IgD-negative memory B cell (primary cell): Measurements from ENCODE around the gene KCNMB1. TPM values are rescaled to one million over a fixed set of nuclear protein-coding genes. Genes with fewer than 3 reads are reported as not detected.

Source experiments
- H3K27ac Mint-ChIP-seq, 3 donors: one replicate each; pipeline ENCODE4 v1.8.0; 2020 to 2022; ENCODE audit warnings: mild to moderate bottlenecking in 3 of 3, mixed read lengths in 3 of 3, moderate library complexity in 1 of 3
- H3K27me3 Mint-ChIP-seq: one replicate; pipeline ENCODE4 v1.8.0; 2021; ENCODE audit warnings: mixed read lengths
- H3K36me3 Mint-ChIP-seq: one replicate; pipeline ENCODE4 v1.8.0; 2020; ENCODE audit warnings: mild to moderate bottlenecking, mixed read lengths
- H3K4me1 Mint-ChIP-seq, 3 donors: one replicate each; pipeline ENCODE4 v1.8.0; 2020 to 2022; ENCODE audit warnings: mixed read lengths in 3 of 3, mild to moderate bottlenecking in 1 of 3
- H3K4me3 Mint-ChIP-seq, 4 donors: one replicate each; pipeline ENCODE4 v1.8.0; 2020 to 2022; ENCODE audit warnings: mild to moderate bottlenecking in 4 of 4, mixed read lengths in 4 of 4, moderate library complexity in 3 of 4
- H3K9me3 Mint-ChIP-seq, 3 donors: one replicate each; pipeline ENCODE4 v1.8.0; 2020 to 2021; ENCODE audit warnings: mixed read lengths in 3 of 3, mild to moderate bottlenecking in 1 of 3
- polyA plus RNA-seq: library from polyadenylated mRNA; unstranded; fragments of 300-500 nt; fragmentation: Illumina TruSeq; gene quantifications from one replicate; pipeline ENCODE4 v1.2.3, GENCODE V29; 2021

Gene KCNMB1
- polyA plus RNA-seq, 1 donor from 2014 or later: not detected

DNA sequence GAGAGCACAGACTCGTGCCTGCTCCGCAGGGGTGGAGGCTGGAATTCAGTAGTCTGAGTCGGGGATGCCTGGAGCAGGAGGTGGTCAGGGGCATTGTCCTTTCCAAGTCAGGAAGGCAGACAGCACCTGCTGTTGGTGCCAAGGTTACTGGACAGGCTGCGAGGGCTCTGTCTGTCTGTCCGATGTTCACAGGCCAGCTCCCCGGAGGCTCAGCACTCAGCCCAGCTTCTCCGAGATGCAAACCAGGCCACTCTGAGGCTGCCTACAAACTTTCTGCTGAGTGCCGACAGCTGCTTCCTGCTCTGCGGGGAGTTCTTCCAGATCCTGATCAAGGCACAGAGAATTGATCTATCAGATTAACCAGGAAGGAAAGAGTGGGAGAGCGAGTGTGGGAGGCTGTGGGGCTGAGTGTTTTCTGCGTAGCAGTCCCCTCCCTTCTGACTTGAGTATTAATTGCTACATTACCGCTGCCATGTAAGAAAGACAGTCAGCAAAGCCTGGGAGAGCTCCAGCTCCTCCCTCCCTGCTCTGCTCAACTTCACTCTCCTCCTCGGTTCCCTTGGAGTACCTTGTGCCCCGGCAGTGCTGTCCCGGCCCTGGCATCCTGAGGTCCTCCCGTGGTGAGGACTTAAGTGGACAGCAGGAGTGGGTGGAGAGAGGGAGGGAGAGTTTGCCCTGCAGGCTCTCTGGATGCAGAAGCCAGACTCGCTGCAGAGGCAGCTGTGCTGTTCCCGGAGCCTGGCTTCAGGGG is 36.0 kb downstream of the KCNMB1 start:
- Mint-ChIP-seq H3K4me1 (peaks cover 5 to 8% (median 6%) of the 10 kb centered on the region in 3 donors), H3K27me3 (peaks cover 34% of the 10 kb centered on the region), H3K27ac (no peak overlapping the region), H3K4me3 (peak overlapping the region in 1 of 4 donors; percentile 52), H3K9me3 (no peaks in the 10 kb centered on the region), H3K36me3 (no peaks in the 10 kb centered on the region)

DNA sequence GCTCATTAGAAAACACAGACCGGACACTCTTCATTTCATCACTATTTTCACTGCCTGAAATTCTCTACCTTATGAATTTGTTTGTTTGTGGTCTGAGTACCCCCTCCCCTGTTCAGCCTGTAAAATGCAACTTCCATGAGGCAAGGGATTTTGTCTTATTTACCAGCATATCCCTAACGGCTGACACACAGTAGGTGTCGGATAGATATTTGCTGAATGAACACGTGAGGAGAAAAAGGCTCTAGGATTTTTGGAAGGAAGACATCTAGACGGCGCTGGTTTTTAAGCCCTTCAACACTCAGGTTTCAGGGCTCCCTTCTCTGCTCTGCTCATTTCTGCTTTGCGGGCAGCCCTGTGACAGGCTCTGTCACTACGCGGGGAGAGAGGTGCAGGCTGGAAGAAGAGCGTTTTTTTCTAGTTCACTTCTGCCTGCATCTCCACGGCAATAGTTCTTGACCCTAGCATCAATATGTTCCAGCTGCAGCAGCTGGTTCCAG is 41.0 kb downstream of the KCNMB1 start:
- Mint-ChIP-seq H3K27ac (no peak overlapping the region), H3K36me3 (no peaks in the 10 kb centered on the region), H3K9me3 (no peaks in the 10 kb centered on the region), H3K4me1 (no peaks in the 10 kb centered on the region), H3K27me3 (peaks cover 29% of the 10 kb centered on the region), H3K4me3 (no peak overlapping the region)

- peaks cover 24% of the 10 kb centered on the region for H3K27me3 Mint-ChIP-seq
- no peaks in the 10 kb centered on the region for H3K36me3 Mint-ChIP-seq
Observed at GRCh38 chr5:170347022-170347567, 42.1 kb downstream of the KCNMB1 start.

DNA sequence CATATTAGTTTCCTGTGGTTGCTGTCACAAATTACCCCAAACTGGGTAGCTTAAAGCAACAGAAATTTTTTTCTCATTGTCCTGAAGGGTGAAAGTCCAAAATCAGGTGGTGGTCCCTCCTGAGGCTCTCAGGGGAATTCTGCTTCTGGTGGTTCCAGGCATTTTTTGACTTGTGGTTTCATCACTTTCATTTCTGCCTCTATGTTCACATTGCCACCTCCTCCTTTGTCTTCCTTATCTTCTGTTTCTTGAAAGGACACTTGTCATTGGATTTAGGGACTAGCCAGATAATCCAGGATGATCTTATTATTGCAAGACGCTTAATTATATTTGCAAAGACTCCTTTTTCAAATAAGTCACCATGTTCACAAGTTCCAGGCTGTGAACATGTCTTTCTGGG is 43.2 kb downstream of the KCNMB1 start:
- Mint-ChIP-seq H3K27me3 (peaks cover 20% of the 10 kb centered on the region), H3K4me3 (no peak overlapping the region), H3K4me1 (no peaks in the 10 kb centered on the region), H3K27ac (no peak overlapping the region), H3K36me3 (no peaks in the 10 kb centered on the region), H3K9me3 (no peaks in the 10 kb centered on the region)

More at GRCh38 chr5:170347022-170347567, 42.1 kb downstream of the KCNMB1 start:
- Mint-ChIP-seq H3K27ac (no peak overlapping the region), H3K4me1 (no peaks in the 10 kb centered on the region), H3K9me3 (no peaks in the 10 kb centered on the region), H3K4me3 (no peak overlapping the region)

GRCh38 chr5:170343177-170343576 is 46.0 kb downstream of the KCNMB1 start:
- Mint-ChIP-seq H3K27ac (no peak overlapping the region), H3K36me3 (no peaks in the 10 kb centered on the region), H3K9me3 (no peaks in the 10 kb centered on the region)

GRCh38 chr5:170342153-170342725 is 46.9 kb downstream of the KCNMB1 start:
- Mint-ChIP-seq H3K27ac (no peak overlapping the region), H3K36me3 (no peaks in the 10 kb centered on the region), H3K4me1 (peaks cover 8 to 13% (median 10%) of the 10 kb centered on the region in 3 donors)

More at GRCh38 chr5:170343177-170343576, 46.0 kb downstream of the KCNMB1 start:
- H3K4me3 Mint-ChIP-seq: no peak overlapping the region
- peaks cover 11% of the 10 kb centered on the region for H3K27me3 Mint-ChIP-seq
- peaks cover 7 to 10% (median 8%) of the 10 kb centered on the region in 3 donors for H3K4me1 Mint-ChIP-seq

GRCh38 chr5:170341545-170341944 is 47.6 kb downstream of the KCNMB1 start:
- H3K4me3 Mint-ChIP-seq: no peak overlapping the region
- peaks cover 3% of the 10 kb centered on the region for H3K27me3 Mint-ChIP-seq
- no peaks in the 10 kb centered on the region for H3K36me3 Mint-ChIP-seq
- H3K27ac Mint-ChIP-seq: no peak overlapping the region
- peaks cover 8 to 13% (median 10%) of the 10 kb centered on the region in 3 donors for H3K4me1 Mint-ChIP-seq
- no peaks in the 10 kb centered on the region for H3K9me3 Mint-ChIP-seq

More at GRCh38 chr5:170342153-170342725, 46.9 kb downstream of the KCNMB1 start:
- H3K27me3 Mint-ChIP-seq: peaks cover 3% of the 10 kb centered on the region
- H3K4me3 Mint-ChIP-seq: no peak overlapping the region
- no peaks in the 10 kb centered on the region for H3K9me3 Mint-ChIP-seq

DNA sequence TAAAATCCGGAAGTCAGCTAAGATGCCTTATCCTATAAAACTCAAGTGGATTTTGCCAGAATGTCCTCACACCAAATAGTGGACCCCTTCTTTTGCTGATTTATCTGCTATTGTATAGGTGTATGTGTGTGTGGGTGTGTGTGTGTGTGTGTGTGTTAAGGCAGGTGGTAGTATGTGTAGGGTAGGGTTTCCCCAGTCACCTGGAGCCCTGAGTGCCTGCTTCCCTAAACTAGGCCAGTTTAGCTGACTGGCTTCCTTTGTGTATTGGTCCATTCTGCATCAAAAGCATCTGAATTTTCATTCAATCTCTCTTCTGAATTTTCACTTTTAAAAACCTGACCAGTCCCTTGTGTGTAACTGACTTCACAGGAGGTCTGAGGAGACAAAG is 49.4 kb downstream of the KCNMB1 start:
- H3K36me3 Mint-ChIP-seq: no peaks in the 10 kb centered on the region
- no peaks in the 10 kb centered on the region for H3K27me3 Mint-ChIP-seq
- peaks cover 15 to 20% (median 18%) of the 10 kb centered on the region in 3 donors for H3K4me1 Mint-ChIP-seq
- no peak overlapping the region for H3K4me3 Mint-ChIP-seq
- no peak overlapping the region for H3K27ac Mint-ChIP-seq
- no peaks in the 10 kb centered on the region for H3K9me3 Mint-ChIP-seq

GRCh38 chr5:170338933-170339779 is 50.0 kb downstream of the KCNMB1 start:
- Mint-ChIP-seq H3K4me3 (peak overlapping the region in 1 of 4 donors; percentile 39), H3K36me3 (no peaks in the 10 kb centered on the region), H3K27me3 (no peaks in the 10 kb centered on the region), H3K9me3 (no peaks in the 10 kb centered on the region), H3K27ac (peak overlapping the region in 1 of 3 donors; percentile 39), H3K4me1 (peaks cover 19 to 25% (median 19%) of the 10 kb centered on the region in 3 donors)

DNA sequence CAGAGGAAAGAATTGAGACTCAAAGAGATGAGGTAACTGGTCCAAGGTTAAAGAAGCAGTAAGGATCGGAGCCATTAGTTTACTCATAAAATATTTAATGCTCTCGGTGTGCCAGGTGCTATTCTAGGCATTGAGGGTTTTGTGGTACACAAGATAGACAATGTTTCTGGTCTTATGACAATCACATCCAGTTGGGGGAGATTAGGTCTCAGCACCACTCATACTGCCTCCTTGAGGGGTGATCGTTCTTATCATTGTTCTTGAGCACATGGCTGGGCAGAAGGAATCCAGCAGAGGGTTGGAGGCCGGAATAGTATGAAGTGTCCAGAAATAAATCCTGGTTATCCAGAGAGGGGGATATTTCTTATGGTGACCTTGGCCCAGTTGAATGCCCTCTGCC is 50.9 kb downstream of the KCNMB1 start:
- Mint-ChIP-seq H3K4me1 (peaks cover 25 to 33% (median 27%) of the 10 kb centered on the region in 3 donors), H3K27ac (no peak overlapping the region), H3K4me3 (no peak overlapping the region), H3K27me3 (no peaks in the 10 kb centered on the region), H3K36me3 (no peaks in the 10 kb centered on the region), H3K9me3 (no peaks in the 10 kb centered on the region)

- H3K36me3 Mint-ChIP-seq: no peaks in the 10 kb centered on the region
- H3K9me3 Mint-ChIP-seq: no peaks in the 10 kb centered on the region
- H3K27me3 Mint-ChIP-seq: no peaks in the 10 kb centered on the region
- peaks cover 36 to 44% (median 38%) of the 10 kb centered on the region in 3 donors for H3K4me1 Mint-ChIP-seq
- H3K4me3 Mint-ChIP-seq: no peak overlapping the region
- H3K27ac Mint-ChIP-seq: no peak overlapping the region
Observed at GRCh38 chr5:170337045-170337733, 52.0 kb downstream of the KCNMB1 start.

DNA sequence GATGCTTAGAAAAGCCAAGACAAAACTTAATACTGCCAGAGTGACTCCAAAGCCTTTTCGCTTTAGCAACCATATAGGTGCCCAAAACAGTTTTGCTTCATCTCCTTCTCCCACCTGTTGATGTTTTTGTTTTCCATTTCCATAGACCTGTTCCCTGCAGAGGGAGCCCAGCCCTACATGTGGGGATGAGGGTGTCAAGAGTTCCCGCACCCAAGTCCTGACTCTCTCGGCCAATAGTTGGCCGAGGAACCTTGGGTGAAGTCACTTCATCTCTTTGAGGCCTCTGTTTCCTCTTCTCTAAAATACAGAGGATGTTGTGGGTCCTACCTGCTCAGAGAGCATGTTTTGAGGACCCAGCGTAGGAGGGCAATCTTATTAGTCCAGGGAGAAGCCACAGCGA is 53.1 kb downstream of the KCNMB1 start:
- Mint-ChIP-seq H3K36me3 (no peaks in the 10 kb centered on the region), H3K9me3 (no peaks in the 10 kb centered on the region), H3K27me3 (no peaks in the 10 kb centered on the region), H3K4me1 (peaks cover 42 to 46% (median 45%) of the 10 kb centered on the region in 3 donors), H3K27ac (no peak overlapping the region), H3K4me3 (no peak overlapping the region)

GRCh38 chr5:170334626-170335025 is 54.5 kb downstream of the KCNMB1 start:
- peaks cover 42 to 52% (median 46%) of the 10 kb centered on the region in 3 donors for H3K4me1 Mint-ChIP-seq
- no peaks in the 10 kb centered on the region for H3K36me3 Mint-ChIP-seq
- H3K9me3 Mint-ChIP-seq: no peaks in the 10 kb centered on the region
- H3K27ac Mint-ChIP-seq: peak overlapping the region; percentile 24 to 45 (median 37)
- H3K27me3 Mint-ChIP-seq: no peaks in the 10 kb centered on the region
- no peak overlapping the region for H3K4me3 Mint-ChIP-seq
